Right lung (tissue), 5 donors: Measurements from ENCODE around the gene NTSR2. TPM values are rescaled to one million over a fixed set of nuclear protein-coding genes. Genes with fewer than 3 reads are reported as not detected.

Experiments used
- DNase-seq, 2 donors: peaks; one replicate each; pipeline ENCODE4 v3.0.0-alpha.2; 2013
- polyA plus RNA-seq, 5 donors: library from polyadenylated mRNA; unstranded; fragments of 120-200 nt; gene quantifications; one replicate each; pipeline versions ENCODE4 v1.2.1 to v1.2.3, GENCODE V29; 2013; ENCODE audit warnings: inconsistent platforms in 1 of 5, low replicate concordance in 1 of 5; ENCODE audit not compliant: insufficient read length in 5 of 5, insufficient read depth in 1 of 5

Gene NTSR2
- polyA plus RNA-seq, 5 donors: not detected

DNA sequence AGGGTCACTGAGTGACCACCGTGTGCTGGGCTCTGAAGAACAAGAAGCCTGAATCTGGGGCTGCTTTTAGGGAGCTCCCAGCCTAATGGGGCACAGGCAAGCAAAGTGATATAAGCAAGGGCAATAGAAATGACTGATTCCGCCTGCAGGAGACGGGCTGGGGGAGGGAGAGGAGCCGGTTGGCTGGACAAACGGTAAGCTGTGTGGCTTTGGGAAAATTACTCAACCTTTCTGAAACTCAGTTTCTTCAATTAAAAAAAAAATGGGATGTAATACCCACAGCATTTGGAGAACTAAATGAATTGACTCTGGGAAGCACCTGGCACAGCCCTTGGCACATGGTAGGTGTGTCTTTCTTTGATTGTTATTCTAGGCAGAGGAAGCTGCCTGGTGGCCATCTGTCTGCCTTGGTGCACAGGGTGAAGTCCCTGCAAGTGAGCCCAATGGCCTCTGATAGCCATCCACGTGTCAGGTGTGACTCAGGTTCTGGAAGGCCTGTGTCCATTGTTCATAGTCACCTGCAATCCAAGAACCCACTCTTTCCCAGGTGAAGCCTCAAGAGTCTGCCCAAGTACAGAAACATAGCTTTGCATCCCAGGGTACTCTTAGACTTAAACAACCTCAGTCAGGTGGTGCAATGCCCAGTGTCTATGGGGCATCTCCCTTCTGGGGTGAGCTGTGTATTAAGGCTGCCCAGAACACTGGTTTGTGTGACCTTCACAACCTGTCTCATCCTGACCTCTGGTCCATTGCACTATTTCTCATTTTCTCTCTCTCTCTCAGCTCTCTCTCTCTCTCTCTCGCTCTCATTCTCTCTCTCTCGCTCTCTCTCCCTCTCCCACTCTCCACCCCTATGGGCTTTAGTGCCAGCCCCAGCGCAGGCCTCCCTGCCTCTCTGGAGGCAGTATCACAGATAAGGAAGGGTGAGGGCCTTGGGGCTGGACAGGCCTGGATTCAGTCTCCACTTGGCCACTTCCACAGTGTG lies 30.0 kb upstream of the NTSR2 start:
- DNase-seq: no peak

DNA sequence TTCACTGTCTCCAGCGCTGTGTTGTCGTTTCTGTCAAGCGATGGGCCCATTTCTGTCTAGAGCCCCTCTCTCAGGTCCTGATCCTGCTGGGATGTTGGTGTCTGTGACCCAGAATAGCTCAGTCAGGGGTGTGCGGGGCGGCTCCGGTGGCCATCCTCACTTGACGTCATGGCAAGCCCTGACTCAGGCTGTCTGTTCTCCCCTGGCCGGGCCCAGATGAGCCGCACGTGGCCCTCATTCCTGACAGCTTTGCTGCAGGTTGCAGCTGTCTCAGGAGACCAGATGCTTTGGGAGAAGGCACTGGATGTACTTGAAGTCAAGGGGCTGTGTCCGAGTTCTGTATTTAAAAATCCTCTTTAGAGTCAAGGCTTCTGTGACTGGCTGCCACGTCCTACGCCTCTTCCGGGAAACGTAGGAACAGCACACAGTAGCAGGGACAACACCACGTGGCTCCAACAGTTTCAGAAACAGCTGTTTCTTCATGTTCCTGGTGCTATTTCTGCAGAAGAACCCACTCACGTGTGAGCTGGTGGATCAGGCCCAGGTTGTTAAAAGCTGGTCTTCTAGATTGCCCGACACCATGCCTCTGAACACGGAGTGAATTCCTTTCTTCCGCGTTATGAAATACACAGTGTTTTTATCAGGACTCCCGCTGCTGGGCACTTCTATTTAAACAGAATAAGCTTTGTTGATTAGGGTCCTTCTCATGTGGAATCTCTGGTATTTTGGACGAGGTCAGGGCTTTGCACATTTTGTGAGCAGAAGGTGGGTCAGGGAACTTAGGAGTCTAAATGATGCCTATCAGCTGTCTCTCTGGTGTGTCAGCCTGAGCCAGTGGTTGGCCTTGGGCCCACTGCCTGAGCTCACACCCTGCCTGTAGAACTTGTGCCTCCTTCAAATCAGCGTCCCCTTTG lies 28.3 kb upstream of the NTSR2 start:
- no peak for DNase-seq

DNA sequence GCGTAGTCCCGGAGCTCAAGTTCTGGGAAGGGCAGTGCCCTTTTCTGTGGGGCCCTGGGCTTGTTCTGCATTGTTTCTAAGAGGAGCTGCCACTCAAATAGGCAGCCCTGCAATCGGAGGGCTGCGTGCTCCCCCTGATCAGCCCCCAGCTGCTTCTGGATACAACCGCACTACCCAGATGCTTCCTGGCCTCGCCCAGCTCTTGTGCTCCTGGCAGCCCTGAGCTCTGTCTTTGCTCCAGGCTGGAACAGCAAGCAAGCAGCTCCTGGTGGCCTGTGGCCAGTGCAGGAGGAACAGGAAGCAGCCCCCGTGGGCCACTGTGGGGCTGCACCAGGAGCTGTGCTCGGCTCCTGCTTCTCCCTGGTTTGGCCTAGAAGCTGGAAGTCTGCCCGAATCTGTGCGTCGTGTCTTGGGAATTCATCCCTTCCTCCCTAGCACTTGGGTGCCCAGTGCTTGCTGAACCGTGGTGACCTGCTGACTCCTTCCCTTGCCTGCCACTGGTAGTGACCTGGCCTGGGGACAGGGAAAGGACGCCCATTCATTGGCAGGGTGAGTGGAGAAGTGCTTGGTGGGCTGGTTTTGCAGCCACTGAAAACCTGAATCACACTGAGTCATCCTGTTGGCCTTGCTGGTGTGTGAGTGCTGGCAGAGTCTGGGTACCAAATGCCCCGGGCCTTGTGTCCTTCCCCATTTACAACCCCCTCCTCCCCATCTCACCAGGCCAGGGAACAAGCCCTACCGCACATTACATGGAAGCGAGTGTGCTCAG lies 27.3 kb upstream of the NTSR2 start:
- DNase-seq: no peak

DNA sequence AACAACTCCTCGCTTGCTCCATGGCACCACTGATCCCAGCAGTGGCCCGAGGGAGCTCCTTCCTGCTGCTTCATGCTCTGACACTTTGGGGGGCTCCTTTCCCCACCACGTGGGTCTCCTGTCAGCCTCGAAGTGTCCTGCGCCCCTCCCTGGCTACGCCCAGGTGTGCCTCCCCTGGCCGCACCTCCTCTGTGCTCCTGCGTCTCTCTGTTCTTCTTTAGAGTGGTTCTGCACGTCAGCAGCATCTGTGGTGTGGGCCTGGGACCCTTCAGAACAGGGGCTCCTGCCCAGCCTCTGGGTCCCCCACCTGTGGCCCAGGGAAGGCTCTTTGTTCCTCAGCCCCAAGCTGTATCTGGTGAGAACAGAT lies 26.7 kb upstream of the NTSR2 start:
- DNase-seq: no peak

DNA sequence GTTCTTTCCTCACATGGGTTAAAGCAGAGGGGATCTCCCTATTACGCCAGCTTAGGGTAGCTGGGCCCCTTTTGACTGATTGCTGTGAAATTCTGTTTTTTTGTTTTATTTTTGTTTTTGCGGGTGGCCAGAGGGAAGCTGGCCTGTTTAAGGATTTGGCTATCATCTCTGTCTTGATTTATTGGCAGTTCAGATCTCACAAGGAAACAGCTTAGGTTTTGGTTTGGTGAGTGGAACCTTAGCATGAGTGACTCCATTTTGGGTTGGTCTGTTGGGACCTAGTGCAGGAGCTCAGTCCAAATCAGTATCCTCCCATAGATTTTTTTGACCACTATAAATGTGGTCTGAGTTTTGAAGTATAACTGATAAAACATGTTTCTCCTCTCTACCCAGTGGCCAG lies 25.6 kb upstream of the NTSR2 start:
- no peak for DNase-seq

GRCh38 chr2:11692966-11693521 lies 23.0 kb upstream of the NTSR2 start:
- DNase-seq: no peak

GRCh38 chr2:11691076-11691660 lies 21.2 kb upstream of the NTSR2 start:
- DNase-seq: no peak

- peak; percentile 45 to 71 for DNase-seq
Measured at GRCh38 chr2:11688222-11689069, 18.5 kb upstream of the NTSR2 start.

DNA sequence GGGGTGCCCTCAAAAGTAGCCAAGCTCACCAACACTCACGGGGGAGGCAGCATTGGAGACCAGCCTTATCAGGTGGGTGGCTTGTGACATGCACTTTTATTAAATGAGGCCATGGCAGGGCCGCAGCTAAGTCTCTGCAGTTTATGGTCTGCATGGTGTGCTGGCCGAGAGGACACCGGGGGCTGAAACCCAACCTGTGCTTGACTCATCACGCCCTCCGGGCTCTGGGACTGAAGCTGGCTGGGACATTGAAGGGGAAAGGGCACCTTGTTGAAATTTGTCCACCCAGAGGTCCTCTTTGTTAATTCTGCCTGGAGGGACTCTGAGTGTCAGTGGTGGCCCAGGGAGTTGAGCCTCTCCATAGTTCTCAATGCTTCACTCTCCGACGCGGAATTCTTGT lies 17.7 kb upstream of the NTSR2 start:
- DNase-seq: no peak

DNA sequence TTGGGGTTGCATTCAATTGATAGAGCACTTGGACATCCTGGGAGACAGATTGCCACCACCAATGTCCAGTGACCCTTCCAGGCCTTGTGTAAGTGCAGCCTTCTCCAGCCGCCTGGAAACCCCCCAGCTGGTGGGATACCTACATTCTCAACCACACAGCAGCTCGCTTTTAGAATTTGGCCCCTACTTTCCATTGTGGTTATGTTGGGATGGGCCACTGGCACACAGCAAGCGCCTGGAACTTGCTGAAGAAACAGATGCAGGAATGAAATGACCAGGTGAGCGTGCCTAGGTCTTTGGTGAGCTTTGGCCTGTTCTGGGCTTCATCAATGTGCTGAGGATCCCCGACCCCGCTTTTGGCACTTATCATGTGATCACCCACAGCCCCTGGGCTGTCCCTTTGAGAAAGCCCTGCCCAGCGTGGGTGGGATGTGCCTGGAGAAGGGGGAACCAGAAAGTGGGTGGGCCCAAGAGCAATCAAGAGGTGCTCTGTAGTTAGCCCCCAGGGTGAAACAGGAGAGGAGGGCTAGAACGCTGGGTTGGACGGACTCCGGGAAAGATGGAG lies 16.0 kb upstream of the NTSR2 start:
- no peak for DNase-seq

DNA sequence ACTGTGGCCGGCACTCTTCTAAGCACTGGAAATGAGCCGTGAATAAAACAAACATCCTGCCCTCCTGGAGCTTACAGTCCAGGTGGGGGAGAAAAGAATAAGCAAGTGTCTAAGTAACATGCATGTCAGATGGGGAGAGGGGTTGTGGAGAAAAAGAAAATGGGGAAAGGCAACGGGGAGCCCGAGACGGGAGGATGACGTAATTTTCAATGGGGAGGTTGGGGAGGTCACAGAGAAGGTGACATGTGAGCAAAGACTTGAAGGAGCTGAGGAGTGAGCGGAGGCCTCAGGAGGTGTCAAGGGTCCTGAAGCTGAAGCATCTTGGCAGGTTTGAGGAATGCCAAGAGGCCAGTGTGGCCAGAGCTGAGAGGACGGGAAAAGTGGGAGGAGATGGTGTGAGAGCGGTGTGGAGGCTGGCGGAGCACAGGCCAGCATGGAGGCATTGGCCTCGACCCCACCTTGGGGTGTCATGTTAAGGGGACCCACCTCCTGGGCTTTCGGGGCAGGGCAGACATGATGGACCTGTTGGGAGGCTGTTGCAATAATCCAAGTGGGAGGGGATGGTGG lies 15.0 kb upstream of the NTSR2 start:
- DNase-seq: no peak

GRCh38 chr2:11683966-11684365 lies 14.0 kb upstream of the NTSR2 start:
- no peak for DNase-seq

DNA sequence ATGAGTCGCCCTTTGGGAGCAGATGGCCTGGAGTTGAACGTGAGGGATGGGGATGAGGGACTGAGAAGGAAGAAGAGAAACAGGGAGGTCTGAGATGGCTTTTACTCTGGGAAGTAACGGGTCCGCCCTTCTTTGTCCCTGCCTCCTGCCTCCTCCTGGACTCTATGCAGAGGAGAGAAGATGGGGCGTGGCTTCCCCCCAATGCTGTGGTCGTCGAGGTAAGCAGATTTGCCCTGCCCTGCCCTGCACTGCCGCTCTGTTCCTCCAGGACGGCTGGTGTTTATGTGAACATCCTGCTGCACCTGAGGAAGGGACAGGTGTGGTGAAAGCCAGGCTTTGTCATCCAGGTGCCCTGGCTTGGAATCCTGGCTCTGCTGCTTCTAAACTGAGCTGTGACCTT lies 13.5 kb upstream of the NTSR2 start:
- no peak for DNase-seq

DNA sequence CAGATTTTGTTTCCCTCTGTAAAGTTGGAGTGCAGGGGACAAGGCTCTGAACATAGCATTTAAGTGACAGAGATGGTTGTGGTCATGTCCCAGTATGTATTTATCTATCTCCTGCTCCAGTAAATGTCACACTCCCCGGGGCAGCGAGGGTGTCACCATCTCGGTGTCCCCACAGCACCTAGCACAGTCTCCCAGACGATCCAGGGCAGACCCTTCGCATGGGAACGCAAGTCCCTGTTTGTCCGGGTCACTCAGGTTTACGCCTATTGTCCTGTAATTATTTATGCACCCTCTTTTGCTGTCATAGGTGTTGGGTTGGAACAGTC lies 12.6 kb upstream of the NTSR2 start:
- DNase-seq: no peak

DNA sequence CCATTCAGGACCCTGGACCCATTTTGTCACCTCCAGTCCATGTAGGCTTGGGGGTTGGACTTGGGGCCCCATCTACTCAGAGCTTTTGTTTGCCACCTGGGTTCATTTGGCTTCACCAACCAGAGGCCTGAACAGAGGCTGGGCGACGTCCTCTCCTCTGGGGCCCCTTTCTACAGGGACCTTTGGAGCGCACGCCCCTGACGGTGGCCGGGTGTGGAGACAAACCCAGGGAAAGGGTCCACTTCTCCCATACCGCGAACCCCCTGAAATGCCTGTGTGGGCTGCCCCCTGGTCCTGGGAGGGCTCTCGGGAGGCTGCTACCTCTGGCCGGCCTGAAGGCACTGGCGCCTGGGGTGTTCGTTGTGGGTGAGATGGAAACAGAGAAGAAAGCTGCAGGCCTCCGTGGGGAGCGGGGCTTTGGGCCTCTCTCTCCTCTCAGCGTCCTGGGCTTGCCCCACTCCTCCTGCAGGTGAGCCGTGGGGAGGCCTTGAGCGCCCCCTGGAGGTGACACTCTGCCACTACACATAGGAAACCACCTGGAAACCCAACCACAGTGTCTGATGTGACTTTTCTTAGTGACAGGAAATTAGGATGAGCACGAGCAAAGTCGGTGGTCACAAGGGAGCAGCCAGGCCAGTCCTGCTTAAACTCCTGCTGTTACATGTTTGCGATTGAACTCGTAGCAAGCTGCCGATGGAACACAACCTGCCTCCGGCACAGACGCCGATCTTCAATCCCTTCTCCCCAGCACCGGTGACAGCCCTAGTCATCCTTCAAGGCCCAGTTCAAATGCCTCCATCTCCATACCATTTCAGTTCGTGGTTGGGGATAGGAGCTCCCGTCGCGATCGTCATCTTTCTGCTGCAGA lies 12.0 kb upstream of the NTSR2 start:
- no peak for DNase-seq

- DNase-seq: no peak
Measured at GRCh38 chr2:11680901-11681721, 11.1 kb upstream of the NTSR2 start.

DNA sequence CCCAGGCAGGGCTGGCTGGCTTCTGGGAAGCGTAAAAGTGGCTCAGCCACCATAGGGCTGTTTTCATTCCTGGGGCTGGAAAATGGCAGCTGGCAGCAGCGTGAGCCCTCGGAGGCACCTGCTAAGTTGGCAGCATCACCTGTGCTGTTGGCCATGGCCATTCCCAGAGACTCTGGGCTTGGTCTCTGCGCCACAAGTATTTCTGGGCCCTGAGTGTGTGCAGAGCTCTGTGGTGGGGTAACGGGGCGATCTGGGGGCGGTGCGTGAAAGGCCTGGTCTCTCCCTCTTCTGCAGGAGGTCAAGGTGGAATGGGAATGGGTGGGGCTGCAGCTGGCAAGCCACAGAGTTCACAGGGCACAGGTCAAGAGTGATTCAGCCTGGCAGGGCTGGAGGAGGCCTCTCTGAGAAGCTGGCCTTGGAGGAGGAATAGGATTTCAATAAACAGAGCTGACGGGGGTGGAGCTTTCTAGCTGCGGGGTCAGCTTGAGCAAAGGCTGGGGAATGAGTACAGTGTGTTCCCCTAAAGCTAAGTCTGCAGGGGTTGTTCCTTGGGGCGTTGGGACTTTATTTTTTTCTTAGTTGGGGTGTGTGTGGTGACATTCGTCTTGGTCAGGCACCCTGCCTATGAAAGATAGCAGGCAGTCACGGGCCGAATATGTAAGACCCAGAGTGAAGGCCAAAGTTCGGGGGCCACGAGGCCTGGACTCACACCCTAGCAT lies 10.3 kb upstream of the NTSR2 start:
- DNase-seq: no peak
